Astrocyte of the cerebellum (primary cell): ENCODE data around the gene RAD54L2.
"Not testable (repeated sequence)": the region's sequence is repeated elsewhere in the genome, so short reads cannot be mapped to it uniquely, and the experiment has no call there.

Source experiments
- DNase-seq: peaks from one replicate; pipeline ENCODE4 v3.0.0-alpha.2; 2011; ENCODE audit warnings: low read depth
- H3K4me3 ChIP-seq: 2 replicates; pipeline ENCODE4 v1.5.1; 2011; ENCODE audit warnings: mild to moderate bottlenecking, low read depth, low read length, moderate library complexity
- in situ Hi-C: cut with HindIII; loops from 2 replicates; pipeline ENCODE4 v1.10.0; 2017; ENCODE audit warnings: low sequenced_read_pairs
- TF ChIP-seq, protein P1 (sequence below): IDR thresholded peaks from 2 replicates; pipeline ENCODE4 v1.5.1; 2012; ENCODE audit warnings: low read length, low read depth, moderate library complexity, mild to moderate bottlenecking; ENCODE audit errors: missing control alignments

RAD54L2 gene

DNA sequence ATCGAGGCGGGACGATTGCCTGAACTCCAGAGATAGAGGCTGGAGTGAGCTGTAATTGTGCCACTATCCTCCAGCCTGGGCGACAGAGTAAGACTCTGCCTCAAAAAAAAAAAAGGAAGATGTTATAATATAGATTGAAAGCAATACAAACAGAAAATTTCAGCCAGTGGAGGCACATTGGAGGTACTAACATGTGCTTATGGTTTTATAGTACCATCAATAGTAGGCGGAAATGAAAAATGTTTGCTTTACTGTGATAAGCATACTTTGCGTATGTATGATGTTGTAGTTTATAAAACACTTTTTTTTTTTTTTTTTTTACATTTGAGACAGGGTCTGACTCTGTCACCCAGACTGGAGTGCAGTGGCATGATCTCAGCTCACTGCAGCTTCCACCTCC lies 8.8 kb downstream of the RAD54L2 start:
- TF ChIP-seq, protein P1, sequence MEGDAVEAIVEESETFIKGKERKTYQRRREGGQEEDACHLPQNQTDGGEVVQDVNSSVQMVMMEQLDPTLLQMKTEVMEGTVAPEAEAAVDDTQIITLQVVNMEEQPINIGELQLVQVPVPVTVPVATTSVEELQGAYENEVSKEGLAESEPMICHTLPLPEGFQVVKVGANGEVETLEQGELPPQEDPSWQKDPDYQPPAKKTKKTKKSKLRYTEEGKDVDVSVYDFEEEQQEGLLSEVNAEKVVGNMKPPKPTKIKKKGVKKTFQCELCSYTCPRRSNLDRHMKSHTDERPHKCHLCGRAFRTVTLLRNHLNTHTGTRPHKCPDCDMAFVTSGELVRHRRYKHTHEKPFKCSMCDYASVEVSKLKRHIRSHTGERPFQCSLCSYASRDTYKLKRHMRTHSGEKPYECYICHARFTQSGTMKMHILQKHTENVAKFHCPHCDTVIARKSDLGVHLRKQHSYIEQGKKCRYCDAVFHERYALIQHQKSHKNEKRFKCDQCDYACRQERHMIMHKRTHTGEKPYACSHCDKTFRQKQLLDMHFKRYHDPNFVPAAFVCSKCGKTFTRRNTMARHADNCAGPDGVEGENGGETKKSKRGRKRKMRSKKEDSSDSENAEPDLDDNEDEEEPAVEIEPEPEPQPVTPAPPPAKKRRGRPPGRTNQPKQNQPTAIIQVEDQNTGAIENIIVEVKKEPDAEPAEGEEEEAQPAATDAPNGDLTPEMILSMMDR: no peak
- in situ Hi-C loops: no loop called here
- DNase-seq: no peak
- no peak overlapping the region for H3K4me3 ChIP-seq

DNA sequence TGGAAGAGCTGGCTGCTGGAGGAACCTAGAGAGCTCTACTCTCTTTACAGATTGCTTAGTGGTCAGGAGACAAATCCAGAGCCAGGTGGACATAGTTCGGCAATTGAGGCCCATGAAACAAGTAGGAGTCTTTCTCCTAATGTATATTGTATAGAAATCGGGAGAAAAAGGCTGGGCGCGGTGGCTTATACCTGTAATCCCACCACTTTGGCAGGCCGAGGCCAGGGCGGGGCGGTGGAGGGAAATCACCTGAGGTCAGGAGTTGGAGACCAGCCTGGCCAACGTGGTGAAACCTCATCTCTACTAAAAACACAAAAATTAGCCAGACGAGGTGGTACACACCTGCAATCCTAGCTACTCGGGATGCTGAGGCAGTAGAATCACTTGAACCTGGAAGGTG lies 10.8 kb downstream of the RAD54L2 start:
- TF ChIP-seq, protein P1: no peak
- H3K4me3 ChIP-seq: no peak overlapping the region
- in situ Hi-C loops: no loop called here
- DNase-seq: no peak

DNA sequence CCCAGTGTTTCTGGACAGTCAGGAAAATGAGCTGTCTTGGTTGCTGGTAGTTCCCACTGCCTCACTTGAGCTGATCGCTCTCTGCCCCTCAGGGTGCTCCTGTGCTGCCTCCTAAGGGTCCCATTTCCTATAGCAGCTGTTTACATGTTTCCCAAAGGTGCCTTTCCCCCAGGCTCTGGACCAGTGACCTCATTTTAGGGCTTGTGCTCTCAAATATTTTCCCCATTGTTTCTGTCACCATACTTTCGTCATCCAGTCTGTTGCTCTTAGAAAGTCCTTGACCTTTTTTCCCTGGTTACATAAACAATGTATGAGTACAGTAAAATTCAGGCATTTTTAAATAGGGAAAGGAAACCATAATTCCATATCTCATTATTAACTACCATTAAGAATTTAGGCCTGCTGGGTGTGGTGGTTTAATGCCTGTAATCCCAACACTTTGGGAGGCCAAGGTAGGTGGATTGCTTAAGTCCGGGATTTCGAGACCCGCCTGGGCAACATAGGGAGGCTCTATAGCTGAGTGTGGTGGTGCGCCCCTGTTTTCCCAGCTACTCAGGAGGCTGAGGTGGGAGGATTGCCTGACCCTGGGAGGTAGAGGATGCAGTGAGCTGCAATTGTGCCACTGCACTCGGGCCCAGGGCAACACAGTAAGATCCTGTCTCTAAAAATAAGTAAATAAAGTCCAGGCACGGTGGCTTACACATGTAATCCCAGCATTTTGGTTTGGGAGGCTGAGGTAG lies 11.7 kb downstream of the RAD54L2 start:
- in situ Hi-C loops: no loop called here
- DNase-seq: no peak
- no peak overlapping the region for H3K4me3 ChIP-seq
- TF ChIP-seq, protein P1: no peak

DNA sequence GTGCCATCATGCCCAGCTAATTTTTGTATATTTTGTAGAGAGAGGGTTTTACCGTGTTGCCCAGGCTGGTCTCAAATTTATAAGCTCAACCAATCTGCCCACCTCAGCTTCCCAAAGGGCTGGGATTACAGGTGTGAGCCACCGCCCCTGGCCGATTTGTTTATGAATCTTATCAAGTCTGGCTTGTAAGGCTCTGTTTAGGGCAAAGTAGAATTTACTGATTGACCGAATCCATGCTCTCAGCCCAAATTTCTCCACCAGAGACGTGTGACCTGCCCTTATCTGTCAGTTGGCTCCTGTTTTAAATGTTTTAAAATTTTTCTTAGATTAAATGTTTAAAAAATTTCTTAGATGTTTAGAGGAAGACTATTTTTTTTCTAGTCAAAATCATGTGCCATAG lies 19.5 kb downstream of the RAD54L2 start:
- TF ChIP-seq, protein P1: no peak
- in situ Hi-C loops: no loop called here
- no peak for DNase-seq
- no peak overlapping the region for H3K4me3 ChIP-seq

DNA sequence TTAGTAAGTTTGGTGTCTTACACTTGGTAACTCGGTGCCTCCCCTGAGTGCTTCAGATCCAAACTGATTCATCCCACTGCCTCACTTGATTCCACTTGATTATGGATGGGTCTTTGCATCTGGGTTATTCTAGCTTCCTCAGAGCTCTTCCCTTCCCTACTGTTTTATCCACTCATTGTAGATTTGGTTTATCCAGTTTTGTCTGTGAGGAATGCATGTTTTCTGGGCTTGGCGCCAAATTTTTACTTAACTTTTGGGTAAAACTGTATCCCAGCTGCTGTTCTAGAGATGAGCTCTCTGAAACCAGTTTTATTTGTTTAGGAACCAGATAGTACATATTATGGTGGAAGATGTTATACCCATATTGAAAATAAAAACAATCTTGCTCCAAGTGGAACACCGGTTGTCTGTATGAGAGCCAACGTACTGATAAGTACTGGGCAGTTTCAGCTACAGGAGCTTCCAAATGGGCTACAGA lies 20.9 kb downstream of the RAD54L2 start:
- DNase-seq: peak; percentile 57
- in situ Hi-C loops: no loop called here
- H3K4me3 ChIP-seq: no peak overlapping the region
- TF ChIP-seq, protein P1: no peak

DNA sequence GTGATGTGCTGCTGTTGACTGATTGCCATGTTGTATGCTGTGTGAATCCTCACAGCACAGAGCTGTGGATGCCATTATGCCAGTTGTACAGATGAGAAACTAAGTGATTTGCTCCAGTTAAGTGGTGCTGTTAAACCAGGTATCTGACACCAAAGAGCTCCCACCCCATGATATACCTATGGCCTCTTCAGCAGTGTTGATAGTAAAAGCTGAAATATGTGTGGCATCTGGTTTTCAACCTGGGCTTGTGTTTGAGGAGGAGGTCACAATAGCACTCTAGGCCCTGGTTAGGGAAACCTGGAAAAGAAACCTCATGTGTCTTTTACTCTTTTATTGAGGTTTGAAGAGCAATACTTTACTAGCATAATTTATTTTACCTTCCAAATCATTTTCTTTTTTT lies 21.4 kb downstream of the RAD54L2 start:
- in situ Hi-C loops: no loop called here
- TF ChIP-seq, protein P1: no peak
- H3K4me3 ChIP-seq: no peak overlapping the region
- DNase-seq: no peak

DNA sequence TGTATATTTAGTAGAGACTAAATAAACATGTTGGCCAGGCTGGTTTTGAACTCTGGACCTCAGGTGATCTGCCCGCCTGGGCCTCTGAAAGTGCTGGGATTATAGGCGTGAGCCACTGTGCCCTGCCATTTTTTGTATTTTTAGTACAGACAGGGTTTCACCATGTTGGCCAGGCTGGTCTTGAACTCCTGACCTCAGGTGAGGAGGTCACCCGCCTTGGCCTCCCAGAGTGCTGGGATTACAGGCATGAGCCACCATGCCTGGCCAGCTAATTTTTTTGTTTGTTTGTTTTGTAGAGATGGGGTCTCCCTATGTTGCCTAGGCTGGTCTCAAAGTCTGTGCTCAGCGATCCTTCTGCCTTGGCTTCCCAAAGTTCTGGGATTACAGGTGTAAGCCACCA lies 23.9 kb downstream of the RAD54L2 start:
- H3K4me3 ChIP-seq, DNase-seq, in situ Hi-C loops: not testable (repeated sequence)
